ENCODE data around the gene TNFRSF4.

TNFRSF4 gene

DNA sequence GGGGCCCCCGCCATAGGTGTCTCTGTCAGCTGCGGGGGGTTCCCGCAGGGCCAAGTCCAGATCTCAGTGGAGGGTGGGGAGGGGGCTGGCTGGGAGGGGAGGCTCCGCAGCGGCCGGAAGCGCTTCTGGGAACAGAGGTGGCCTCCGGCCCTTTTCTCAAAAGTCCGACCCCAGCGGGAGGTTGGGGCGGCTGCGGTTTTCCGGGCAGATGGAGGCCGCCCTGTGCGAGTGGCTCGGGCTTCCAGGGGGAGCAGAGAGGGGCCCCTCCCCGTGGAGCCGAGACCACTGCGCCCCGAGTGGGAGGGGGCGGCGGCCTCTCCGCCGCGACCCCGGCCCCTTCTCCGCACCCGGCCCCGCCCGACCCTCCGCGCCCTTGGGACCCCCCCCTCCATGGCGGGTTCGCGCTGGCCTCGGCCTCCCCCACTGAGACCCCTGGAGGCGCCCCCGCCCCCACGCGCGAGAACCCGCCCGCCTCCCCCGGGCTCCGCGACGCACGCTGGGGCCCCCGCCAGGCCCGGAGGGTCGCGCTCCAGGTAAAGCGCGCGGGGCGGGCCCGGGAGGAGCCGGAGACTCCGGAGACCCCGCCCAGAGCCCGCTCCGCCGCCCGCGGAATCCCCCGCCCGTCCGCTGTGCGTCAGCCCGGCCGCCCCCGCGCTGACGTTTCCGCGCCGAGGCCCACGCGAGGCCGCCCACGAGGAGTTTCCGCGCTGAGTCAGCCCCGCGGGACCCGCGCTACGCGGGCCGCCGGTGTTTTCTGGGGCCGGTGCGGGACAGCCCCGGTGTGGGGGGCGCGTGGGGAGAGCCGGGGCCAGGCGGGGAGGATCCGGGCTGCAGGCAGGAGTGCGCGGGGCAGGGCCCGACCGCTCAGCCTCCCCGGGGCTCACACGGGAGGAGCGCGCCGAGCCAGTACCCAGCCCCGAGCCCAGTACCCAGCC is 12.8 kb downstream of the TNFRSF4 start:
- no peak overlapping the region for H3K27ac ChIP-seq
- peak overlapping the region; percentile 55 for H3K9ac ChIP-seq (ENCODE audit: insufficient read length)
- no peak for TF ChIP-seq POLR2AphosphoS5 (IDR thresholded peaks at IDR 0.05; ENCODE audit: borderline replicate concordance, low read depth, low read length)
- no peak for TF ChIP-seq EZH2 (IDR thresholded peaks at IDR 0.05)
- no peak for TF ChIP-seq FOXP2 (optimal IDR thresholded peaks at IDR 0.05; ENCODE audit: control extremely low read depth, extremely low read length, insufficient read depth)
- H3K4me3 ChIP-seq: peak overlapping the region; percentile 80
- DNase-seq (ENCODE audit: low read depth, low spot score): no peak
- H3K36me3 ChIP-seq (ENCODE audit: insufficient read depth, low read length): no peaks in the 10 kb centered on the region
- no peaks in the 10 kb centered on the region for H3K9me3 ChIP-seq (ENCODE audit: low read depth, low read length)

DNA sequence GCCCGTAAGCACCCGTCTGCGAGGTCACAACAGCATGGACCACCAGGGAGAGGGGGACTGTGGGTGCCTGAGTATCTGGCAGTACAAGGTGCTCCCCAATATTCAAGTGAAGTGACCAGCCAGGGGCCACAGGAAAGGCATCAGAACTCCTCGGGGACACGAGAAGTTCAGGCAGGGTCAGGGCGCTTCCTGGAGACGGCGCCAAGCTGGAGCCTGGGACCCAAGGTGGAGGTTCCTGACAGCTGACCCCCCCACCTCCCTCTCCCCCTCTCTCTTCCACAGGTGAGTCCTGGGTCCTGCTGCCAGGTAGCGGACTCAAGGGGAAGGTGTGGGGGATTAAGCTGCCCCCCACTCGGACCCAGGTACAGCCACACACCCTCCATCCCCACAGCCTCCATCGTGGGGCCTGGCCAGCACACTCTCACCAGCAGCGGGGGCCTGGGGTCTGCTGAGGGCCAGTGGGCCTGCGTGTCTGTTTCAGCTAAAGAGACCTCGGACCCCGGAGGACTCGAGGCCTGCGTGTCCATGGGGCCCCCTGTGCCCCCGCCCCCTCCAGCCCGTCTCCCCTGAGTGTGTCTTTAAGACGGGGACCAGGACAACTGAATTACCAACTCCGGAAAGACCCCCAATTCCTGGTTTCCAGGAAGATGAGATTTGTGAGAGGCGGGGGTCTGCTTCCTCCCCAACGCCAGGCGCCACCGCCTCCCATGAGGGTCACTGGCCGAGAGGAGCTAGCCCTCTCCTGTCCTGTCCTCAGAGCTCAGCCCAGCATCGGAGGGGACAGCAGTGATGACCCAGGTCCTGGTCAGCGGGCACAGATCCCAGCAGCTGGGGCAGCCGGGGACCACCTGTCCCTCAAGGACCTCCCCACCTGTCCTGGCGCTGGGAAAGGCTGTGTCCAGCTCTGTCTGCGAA is 13.7 kb downstream of the TNFRSF4 start:
- no peak overlapping the region for H3K9ac ChIP-seq (ENCODE audit: insufficient read length)
- DNase-seq (ENCODE audit: low read depth, low spot score): no peak

DNA sequence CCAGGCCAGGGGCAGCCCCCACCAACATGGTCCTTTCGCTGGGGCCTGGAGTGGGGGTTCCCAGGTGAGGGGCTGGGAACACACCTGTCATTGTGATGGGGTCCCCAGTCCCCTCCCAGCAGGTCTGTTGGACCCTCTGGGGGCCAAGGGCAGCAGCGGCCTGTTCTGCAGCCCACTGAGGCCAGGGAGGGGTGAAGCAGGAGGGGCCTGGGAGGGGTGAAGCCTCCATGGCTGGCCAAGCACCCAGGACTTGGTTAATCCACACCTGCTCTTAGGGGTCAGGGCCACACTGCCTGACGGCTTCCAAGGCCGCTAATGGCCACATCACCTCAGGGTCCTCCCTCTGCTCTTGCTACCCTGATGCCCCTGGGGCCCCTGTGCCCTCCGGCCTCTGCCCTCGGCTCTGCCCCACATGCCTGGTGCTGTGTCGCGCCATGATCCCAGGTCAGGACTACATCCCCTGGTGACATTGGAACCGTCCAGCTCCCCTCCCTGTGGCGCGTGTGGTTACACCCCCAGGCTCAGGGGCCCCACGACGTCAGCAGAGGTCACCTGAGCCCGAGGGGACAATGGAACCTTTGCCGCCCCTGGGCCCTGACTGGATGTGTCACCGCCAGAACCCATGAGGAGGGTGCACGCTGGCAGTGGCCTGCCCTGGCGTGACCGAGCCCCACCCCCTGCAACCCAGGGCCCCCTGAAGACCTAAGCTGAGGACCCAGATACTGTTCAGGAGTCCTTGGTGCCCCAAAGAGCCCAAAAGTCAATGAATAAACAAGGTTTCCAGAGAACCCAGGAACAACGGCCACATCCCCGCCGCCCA is 14.6 kb downstream of the TNFRSF4 start:
- H3K9me3 ChIP-seq (ENCODE audit: low read depth, low read length): no peaks in the 10 kb centered on the region
- no peaks in the 10 kb centered on the region for H3K36me3 ChIP-seq (ENCODE audit: insufficient read depth, low read length)
- DNase-seq (ENCODE audit: low read depth, low spot score): no peak
- H3K9ac ChIP-seq (ENCODE audit: insufficient read length): no peak overlapping the region
- TF ChIP-seq POLR2AphosphoS5 (IDR thresholded peaks at IDR 0.05; ENCODE audit: borderline replicate concordance, low read depth, low read length) (no peak), FOXP2 (optimal IDR thresholded peaks at IDR 0.05; ENCODE audit: control extremely low read depth, extremely low read length, insufficient read depth) (no peak), EZH2 (IDR thresholded peaks at IDR 0.05) (no peak)
- no peak overlapping the region for H3K27ac ChIP-seq
- H3K4me3 ChIP-seq: no peak overlapping the region

More for the DNA sequence above, 13.7 kb downstream of the TNFRSF4 start:
- no peak overlapping the region for H3K27ac ChIP-seq
- H3K36me3 ChIP-seq (ENCODE audit: insufficient read depth, low read length): no peaks in the 10 kb centered on the region
- TF ChIP-seq FOXP2 (optimal IDR thresholded peaks at IDR 0.05; ENCODE audit: control extremely low read depth, extremely low read length, insufficient read depth): no peak
- TF ChIP-seq POLR2AphosphoS5 (IDR thresholded peaks at IDR 0.05; ENCODE audit: borderline replicate concordance, low read depth, low read length): no peak
- TF ChIP-seq EZH2 (IDR thresholded peaks at IDR 0.05): no peak
- no peaks in the 10 kb centered on the region for H3K9me3 ChIP-seq (ENCODE audit: low read depth, low read length)
- H3K4me3 ChIP-seq: no peak overlapping the region

GRCh38 chr1:1198423-1199140 is 15.4 kb downstream of the TNFRSF4 start:
- Histone ChIP-seq H3K27ac (no peak overlapping the region), H3K4me3 (no peak overlapping the region), H3K9ac (ENCODE audit: insufficient read length) (no peak overlapping the region), H3K36me3 (ENCODE audit: insufficient read depth, low read length) (no peaks in the 10 kb centered on the region), H3K9me3 (ENCODE audit: low read depth, low read length) (no peaks in the 10 kb centered on the region)
- no peak for DNase-seq (ENCODE audit: low read depth, low spot score)
- TF ChIP-seq EZH2 (IDR thresholded peaks at IDR 0.05) (no peak), POLR2AphosphoS5 (IDR thresholded peaks at IDR 0.05; ENCODE audit: borderline replicate concordance, low read depth, low read length) (no peak), FOXP2 (optimal IDR thresholded peaks at IDR 0.05; ENCODE audit: control extremely low read depth, extremely low read length, insufficient read depth) (no peak)

GRCh38 chr1:1197551-1198422 is 16.2 kb downstream of the TNFRSF4 start:
- Histone ChIP-seq H3K9ac (ENCODE audit: insufficient read length) (no peak overlapping the region), H3K9me3 (ENCODE audit: low read depth, low read length) (no peaks in the 10 kb centered on the region), H3K4me3 (no peak overlapping the region), H3K27ac (no peak overlapping the region), H3K36me3 (ENCODE audit: insufficient read depth, low read length) (no peaks in the 10 kb centered on the region)
- TF ChIP-seq FOXP2 (optimal IDR thresholded peaks at IDR 0.05; ENCODE audit: control extremely low read depth, extremely low read length, insufficient read depth): no peak
- TF ChIP-seq POLR2AphosphoS5 (IDR thresholded peaks at IDR 0.05; ENCODE audit: borderline replicate concordance, low read depth, low read length): no peak
- TF ChIP-seq EZH2 (IDR thresholded peaks at IDR 0.05): no peak
- DNase-seq (ENCODE audit: low read depth, low spot score): no peak

- DNase-seq (ENCODE audit: low read depth, low spot score): no peak
- Histone ChIP-seq H3K4me3 (no peak overlapping the region), H3K36me3 (ENCODE audit: insufficient read depth, low read length) (no peaks in the 10 kb centered on the region), H3K9ac (ENCODE audit: insufficient read length) (no peak overlapping the region), H3K9me3 (ENCODE audit: low read depth, low read length) (no peaks in the 10 kb centered on the region), H3K27ac (no peak overlapping the region)
- TF ChIP-seq FOXP2 (optimal IDR thresholded peaks at IDR 0.05; ENCODE audit: control extremely low read depth, extremely low read length, insufficient read depth): no peak
- TF ChIP-seq POLR2AphosphoS5 (IDR thresholded peaks at IDR 0.05; ENCODE audit: borderline replicate concordance, low read depth, low read length): no peak
- no peak for TF ChIP-seq EZH2 (IDR thresholded peaks at IDR 0.05)
These were observed 16.8 kb downstream of the TNFRSF4 start for GRCh38 chr1:1197188-1197500.

Measured in SK-N-MC (cell line).